DMS114 treated with DMSO at 0.1 percent for 48 hours (cell line): ENCODE measurements around the gene PABPC5.

Source experiments
- DNase-seq: peaks from one replicate; lab custom pipeline; 2025; ENCODE audit not compliant: unreplicated experiment; lab: John Stamatoyannopoulos, UW

The PABPC5 gene

GRCh38 chrX:91434351-91435168, at the start of gene PABPC5:
Gene PABPC5 (plus strand): TSS chrX:91434839. CDS start chrX:91435578, 739 bp downstream.
- peak; percentile 46 for DNase-seq

- DNase-seq, result no peak
Observed at GRCh38 chrX:91389026-91389425, 45.6 kb upstream of the PABPC5 start.

DNA sequence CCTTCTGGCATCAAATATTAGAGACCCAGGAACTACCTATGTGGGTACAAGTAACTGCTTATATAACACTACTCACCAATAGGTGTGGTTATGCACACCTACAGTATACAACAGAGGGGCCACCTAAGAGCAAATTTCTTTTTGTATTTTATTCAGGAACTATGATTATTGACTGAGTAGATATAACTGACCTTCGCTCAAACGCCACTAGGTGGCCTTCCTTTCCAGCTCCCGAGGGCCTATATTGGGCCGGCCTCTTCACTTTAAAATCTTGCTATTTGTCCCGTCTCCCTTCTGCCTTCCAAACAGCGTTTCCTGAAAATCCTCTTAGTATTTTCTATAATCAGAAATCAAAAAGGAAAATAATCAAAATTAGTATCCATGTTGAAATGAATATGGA, 19.9 kb upstream of the PABPC5 start:
- DNase-seq, result no peak

DNA sequence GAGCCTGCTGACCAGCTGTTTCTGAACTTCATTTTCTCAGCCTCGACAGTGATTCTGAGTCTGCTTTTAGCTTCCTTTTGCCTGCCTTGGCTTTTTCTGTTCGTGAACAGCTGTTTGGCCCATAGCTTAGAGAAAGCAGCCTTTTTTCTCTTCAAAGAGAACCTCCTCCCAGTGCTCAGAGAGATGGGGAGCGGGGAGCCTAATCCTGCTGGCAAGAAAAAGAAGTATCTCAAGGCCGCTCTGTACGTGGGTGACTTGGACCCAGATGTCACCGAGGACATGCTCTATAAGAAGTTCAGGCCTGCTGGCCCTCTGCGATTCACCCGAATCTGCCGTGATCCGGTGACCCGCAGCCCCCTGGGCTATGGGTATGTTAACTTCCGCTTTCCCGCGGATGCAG, 756 bp downstream of the PABPC5 start:
- DNase-seq, result no peak
